DMS 273 treated with DMSO at 0.1 percent for 48 hours (cell line): ENCODE measurements around the gene HDDC2.

Experiments
- DNase-seq: peaks from one replicate; lab custom pipeline; 2025; lab: John Stamatoyannopoulos, UW

HDDC2 gene

GRCh38 chr6:125269328-125269985, 32.3 kb downstream of the HDDC2 start:
- DNase-seq: no peak

GRCh38 chr6:125268765-125269164, 33.0 kb downstream of the HDDC2 start:
- no peak for DNase-seq

GRCh38 chr6:125267806-125268523, 33.8 kb downstream of the HDDC2 start:
- no peak for DNase-seq

GRCh38 chr6:125264476-125264875, 37.3 kb downstream of the HDDC2 start:
- no peak for DNase-seq

GRCh38 chr6:125262016-125263013, 39.5 kb downstream of the HDDC2 start:
- no peak for DNase-seq

- no peak for DNase-seq
Observed at GRCh38 chr6:125259354-125259736, 42.4 kb downstream of the HDDC2 start.

GRCh38 chr6:125258651-125259353, 43.0 kb downstream of the HDDC2 start:
- DNase-seq: no peak

GRCh38 chr6:125257351-125257750, 44.4 kb downstream of the HDDC2 start:
- DNase-seq: no peak

- DNase-seq: no peak
Observed at GRCh38 chr6:125255201-125255600, 46.6 kb downstream of the HDDC2 start.

- no peak for DNase-seq
Observed at GRCh38 chr6:125254321-125254720, 47.4 kb downstream of the HDDC2 start.

GRCh38 chr6:125253881-125254280, 47.9 kb downstream of the HDDC2 start:
- DNase-seq: no peak

GRCh38 chr6:125252891-125253290, 48.9 kb downstream of the HDDC2 start:
- no peak for DNase-seq

- no peak for DNase-seq
Observed at GRCh38 chr6:125251516-125252220, 50.1 kb downstream of the HDDC2 start.

- no peak for DNase-seq
Observed at GRCh38 chr6:125250511-125250910, 51.3 kb downstream of the HDDC2 start.

- DNase-seq: no peak
Observed at GRCh38 chr6:125248136-125248535, 53.6 kb downstream of the HDDC2 start.

GRCh38 chr6:125246566-125246965, 55.2 kb downstream of the HDDC2 start:
- no peak for DNase-seq

GRCh38 chr6:125245523-125246264, 56.1 kb downstream of the HDDC2 start:
- DNase-seq: no peak

GRCh38 chr6:125245109-125245508, 56.7 kb downstream of the HDDC2 start:
- DNase-seq: no peak

- DNase-seq: no peak
Observed at GRCh38 chr6:125237764-125238163, 64.0 kb downstream of the HDDC2 start.

GRCh38 chr6:125236536-125237327, 65.0 kb downstream of the HDDC2 start:
- no peak for DNase-seq
